GM23338 (cell line): ENCODE data around the gene TRAF3IP3. TPM values are rescaled to one million over a fixed set of nuclear protein-coding genes. Genes with fewer than 3 reads are reported as not detected.

Experiments
- ATAC-seq: fragments of 200-7000 bp; cut with Tn5 transposase; 3 replicates; pipeline ENCODE4 v1.9.1; 2020
- DNase-seq: peaks from one replicate; pipeline ENCODE4 v3.0.0-alpha.2; 2015; ENCODE audit warnings: low spot score
- H2AFZ ChIP-seq: fragments of 200-600 bp; sonication (generic); 2 replicates; pipeline ENCODE4 v1.8.0; 2016; ENCODE audit warnings: antibody characterized with exemption, mild to moderate bottlenecking, moderate library complexity
- H3F3A ChIP-seq: fragments of 200-600 bp; sonication (generic); replicated peaks from 2 replicates; pipeline ENCODE4 v1.8.0; 2017; ENCODE audit warnings: antibody characterized with exemption, mixed run types, low read depth
- H3K27ac ChIP-seq: fragments of 200-600 bp; sonication (generic); 2 replicates; pipeline ENCODE4 v1.6.1; 2016; ENCODE audit warnings: low read depth
- H3K27me3 ChIP-seq: fragments of 200-600 bp; sonication (generic); 2 replicates; pipeline ENCODE4 v1.8.0; 2016; ENCODE audit warnings: mild to moderate bottlenecking, mixed run types, moderate library complexity; ENCODE audit not compliant: insufficient read depth
- H3K36me3 ChIP-seq: fragments of 200-600 bp; sonication (generic); 2 replicates; pipeline ENCODE4 v1.8.0; 2016; ENCODE audit warnings: mild to moderate bottlenecking; ENCODE audit not compliant: insufficient read depth
- H3K4me1 ChIP-seq: fragments of 200-600 bp; sonication (generic); 2 replicates; pipeline ENCODE4 v1.8.0; 2016; ENCODE audit warnings: mild to moderate bottlenecking, moderate library complexity; ENCODE audit not compliant: insufficient read depth
- H3K4me2 ChIP-seq: fragments of 200-600 bp; sonication (generic); 2 replicates; pipeline ENCODE4 v1.7.1; 2017; ENCODE audit warnings: mixed run types
- H3K4me3 ChIP-seq: fragments of 200-600 bp; sonication (generic); 2 replicates; pipeline ENCODE4 v1.6.1; 2016; ENCODE audit warnings: mixed run types
- H3K79me2 ChIP-seq: fragments of 200-600 bp; sonication (generic); replicated peaks from 2 replicates; pipeline ENCODE4 v1.8.0; 2017; ENCODE audit warnings: mild to moderate bottlenecking; ENCODE audit not compliant: insufficient read depth
- H3K9me2 ChIP-seq: fragments of 200-600 bp; sonication (generic); 2 replicates; pipeline ENCODE4 v1.8.0; 2017; ENCODE audit not compliant: insufficient read depth
- H4K20me1 ChIP-seq: fragments of 200-600 bp; sonication (generic); replicated peaks from 2 replicates; pipeline ENCODE4 v1.8.0; 2017; ENCODE audit warnings: mild to moderate bottlenecking; ENCODE audit not compliant: insufficient read depth
- H3K27ac Mint-ChIP-seq: 2 replicates; pipeline ENCODE4 v1.8.0; 2020; ENCODE audit warnings: inconsistent platforms, mild to moderate bottlenecking, moderate library complexity, mixed read lengths
- H3K27me3 Mint-ChIP-seq: 3 replicates; pipeline ENCODE4 v1.8.0; 2022; ENCODE audit warnings: low read depth, mild to moderate bottlenecking, moderate library complexity, mixed read lengths, inconsistent platforms; ENCODE audit not compliant: insufficient read depth, poor library complexity
- H3K36me3 Mint-ChIP-seq: 3 replicates; pipeline ENCODE4 v1.8.0; 2021; ENCODE audit warnings: low read depth, mild to moderate bottlenecking, inconsistent platforms, moderate library complexity, mixed read lengths
- H3K4me1 Mint-ChIP-seq: 3 replicates; pipeline ENCODE4 v1.8.0; 2020; ENCODE audit warnings: mild to moderate bottlenecking, inconsistent platforms, mixed read lengths
- H3K4me3 Mint-ChIP-seq: 3 replicates; pipeline ENCODE4 v1.8.0; 2021; ENCODE audit warnings: moderate library complexity, mild to moderate bottlenecking, inconsistent platforms, mixed read lengths
- H3K9me3 Mint-ChIP-seq: 3 replicates; pipeline ENCODE4 v1.8.0; 2020; ENCODE audit warnings: moderate library complexity, mild to moderate bottlenecking, inconsistent platforms, mixed read lengths
- CREB1 ChIP-seq: fragments of 250-450 bp; sonication (Bioruptor Pico); IDR thresholded peaks from 2 replicates; pipeline ENCODE4 v1.5.0; 2020; ENCODE audit warnings: low read depth, mild to moderate bottlenecking, moderate library complexity
- EZH2phosphoT487 ChIP-seq: fragments of 200-600 bp; sonication (generic); IDR thresholded peaks from one replicate; pipeline ENCODE4 v1.8.1; 2018; ENCODE audit warnings: antibody characterized with exemption; ENCODE audit not compliant: unreplicated experiment
- NANOG ChIP-seq: IDR thresholded peaks from 2 replicates; pipeline ENCODE4 v1.6.1; 2016; ENCODE audit warnings: antibody characterized with exemption, borderline replicate concordance
- POLR2AphosphoS5 ChIP-seq: IDR thresholded peaks from 2 replicates; pipeline ENCODE4 v1.6.1; 2016; ENCODE audit warnings: antibody characterized with exemption, low read depth
- STAT1 ChIP-seq: IDR thresholded peaks from one replicate; pipeline ENCODE4 v1.6.1; 2016; ENCODE audit warnings: antibody characterized with exemption; ENCODE audit not compliant: unreplicated experiment
- ZNF114 ChIP-seq: fragments of 250-450 bp; sonication (Bioruptor Pico); IDR thresholded peaks from 2 replicates; pipeline ENCODE4 v1.5.0; 2020; ENCODE audit warnings: mild to moderate bottlenecking, moderate library complexity
- ZNF331 ChIP-seq: fragments of 250-450 bp; sonication (Bioruptor Pico); IDR thresholded peaks from 2 replicates; pipeline ENCODE4 v1.5.0; 2020; ENCODE audit warnings: low read depth, mild to moderate bottlenecking, moderate library complexity
- ZNF462 ChIP-seq: fragments of 250-450 bp; sonication (Bioruptor Pico); IDR thresholded peaks from 2 replicates; pipeline ENCODE4 v1.5.0; 2020; ENCODE audit warnings: mild to moderate bottlenecking, moderate library complexity
- polyA plus RNA-seq: library from polyadenylated mRNA; unstranded; fragments of >200 nt; fragmentation: Nextera tagmentation; extraction: Ambion mirVana; gene quantifications from 2 replicates; pipeline ENCODE4 v1.2.1, GENCODE V29; 2016
- total RNA-seq: library from RNA; depleted of rRNA; stranded (reverse); fragments of >200 nt; shearing (Covaris generic); gene quantifications from 2 replicates; pipeline ENCODE4 v1.2.3, GENCODE V29; 2014

The TRAF3IP3 gene
- total and polyA plus RNA-seq, 2 experiments from 2014 or later: not detected

GRCh38 chr1:209759829-209760359 is 4.0 kb downstream of the TRAF3IP3 start:
- peaks cover 6% of the 10 kb centered on the region for H3K27me3 Mint-ChIP-seq
- no peak overlapping the region for H3K27ac Mint-ChIP-seq
- Histone ChIP-seq H3K4me3 (no peak overlapping the region), H3K27ac (no peak overlapping the region), H3K36me3 (no peaks in the 10 kb centered on the region), H3K27me3 (no peaks in the 10 kb centered on the region), H3K79me2 (no peaks in the 10 kb centered on the region), H3K4me2 (no peak overlapping the region), H2AFZ (no peak overlapping the region), H3K4me1 (no peaks in the 10 kb centered on the region), H3F3A (no peaks in the 10 kb centered on the region), H3K9me2 (0 out of 2 replicates have a peak, but pooled peaks cover 3% of the 10 kb centered on the region), H4K20me1 (no peaks in the 10 kb centered on the region)
- no peaks in the 10 kb centered on the region for H3K9me3 Mint-ChIP-seq
- no peaks in the 10 kb centered on the region for H3K36me3 Mint-ChIP-seq
- no peak for TF ChIP-seq STAT1
- no peak for TF ChIP-seq ZNF331 (CRISPR knock-in tag)
- no peak for TF ChIP-seq EZH2phosphoT487
- TF ChIP-seq ZNF462: no peak
- TF ChIP-seq CREB1 (CRISPR knock-in tag): no peak
- no peak for TF ChIP-seq ZNF114 (CRISPR knock-in tag)
- no peak for TF ChIP-seq POLR2AphosphoS5
- TF ChIP-seq NANOG: no peak
- ATAC-seq (no peak), DNase-seq (peak; percentile 1)
- H3K4me1 Mint-ChIP-seq: no peaks in the 10 kb centered on the region
- H3K4me3 Mint-ChIP-seq: no peak overlapping the region
